ENCODE data around the gene TIGD1. TPM values are rescaled to one million over a fixed set of nuclear protein-coding genes. Genes with fewer than 3 reads are reported as not detected.

TIGD1 gene
- total RNA-seq, 1 donor from 2014 or later: 2.5 TPM

DNA sequence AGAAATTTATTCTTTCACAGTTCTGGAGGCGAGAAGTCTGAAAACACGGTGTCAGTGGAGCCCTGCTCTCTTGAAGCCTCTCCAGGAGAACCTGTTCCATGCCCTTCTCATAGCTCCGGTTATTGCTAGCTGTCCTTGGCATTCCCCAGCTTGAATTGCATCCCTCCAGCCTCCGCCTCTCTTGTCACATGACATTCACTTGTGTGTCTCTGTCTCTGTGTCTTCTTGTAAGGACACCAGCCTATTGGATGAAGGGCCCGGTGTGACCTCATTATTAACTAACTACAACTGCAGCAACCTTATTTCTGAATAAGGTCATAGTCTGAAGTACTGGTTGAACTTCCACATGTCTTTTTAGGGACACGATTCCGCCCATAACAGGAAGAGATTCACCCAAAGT, 34.7 kb downstream of the TIGD1 start:
- no peak overlapping the region for H3K4me3 ChIP-seq (ENCODE audit: low read depth, low read length)
- TF ChIP-seq, protein P1, sequence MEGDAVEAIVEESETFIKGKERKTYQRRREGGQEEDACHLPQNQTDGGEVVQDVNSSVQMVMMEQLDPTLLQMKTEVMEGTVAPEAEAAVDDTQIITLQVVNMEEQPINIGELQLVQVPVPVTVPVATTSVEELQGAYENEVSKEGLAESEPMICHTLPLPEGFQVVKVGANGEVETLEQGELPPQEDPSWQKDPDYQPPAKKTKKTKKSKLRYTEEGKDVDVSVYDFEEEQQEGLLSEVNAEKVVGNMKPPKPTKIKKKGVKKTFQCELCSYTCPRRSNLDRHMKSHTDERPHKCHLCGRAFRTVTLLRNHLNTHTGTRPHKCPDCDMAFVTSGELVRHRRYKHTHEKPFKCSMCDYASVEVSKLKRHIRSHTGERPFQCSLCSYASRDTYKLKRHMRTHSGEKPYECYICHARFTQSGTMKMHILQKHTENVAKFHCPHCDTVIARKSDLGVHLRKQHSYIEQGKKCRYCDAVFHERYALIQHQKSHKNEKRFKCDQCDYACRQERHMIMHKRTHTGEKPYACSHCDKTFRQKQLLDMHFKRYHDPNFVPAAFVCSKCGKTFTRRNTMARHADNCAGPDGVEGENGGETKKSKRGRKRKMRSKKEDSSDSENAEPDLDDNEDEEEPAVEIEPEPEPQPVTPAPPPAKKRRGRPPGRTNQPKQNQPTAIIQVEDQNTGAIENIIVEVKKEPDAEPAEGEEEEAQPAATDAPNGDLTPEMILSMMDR (conservative IDR thresholded peaks at IDR 0.05; ENCODE audit: low read depth, low read length): no peak
- no peak for DNase-seq (ENCODE audit: low read depth)

DNA sequence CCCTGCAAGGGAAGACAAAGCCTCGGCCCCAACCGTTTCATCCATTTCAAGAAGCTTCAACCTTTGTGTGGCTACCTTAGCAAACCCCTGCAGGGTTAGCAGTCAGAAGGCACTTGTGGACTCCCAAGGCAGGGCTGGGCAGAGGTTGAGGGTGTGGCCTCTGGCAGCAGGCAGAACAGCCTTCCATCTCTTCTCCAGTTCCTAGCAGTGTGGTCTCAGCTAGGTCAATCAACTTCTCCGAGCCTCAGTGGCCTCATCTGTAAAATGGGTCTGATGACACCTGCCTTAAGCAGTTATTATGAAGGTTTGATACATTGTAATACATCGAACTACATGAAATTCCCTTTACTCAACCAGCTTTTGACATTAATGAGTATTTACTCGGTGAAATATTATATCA, 37.0 kb downstream of the TIGD1 start:
- no peak for DNase-seq (ENCODE audit: low read depth)
- TF ChIP-seq, protein P1 (conservative IDR thresholded peaks at IDR 0.05; ENCODE audit: low read depth, low read length): no peak
- H3K4me3 ChIP-seq (ENCODE audit: low read depth, low read length): no peak overlapping the region

DNA sequence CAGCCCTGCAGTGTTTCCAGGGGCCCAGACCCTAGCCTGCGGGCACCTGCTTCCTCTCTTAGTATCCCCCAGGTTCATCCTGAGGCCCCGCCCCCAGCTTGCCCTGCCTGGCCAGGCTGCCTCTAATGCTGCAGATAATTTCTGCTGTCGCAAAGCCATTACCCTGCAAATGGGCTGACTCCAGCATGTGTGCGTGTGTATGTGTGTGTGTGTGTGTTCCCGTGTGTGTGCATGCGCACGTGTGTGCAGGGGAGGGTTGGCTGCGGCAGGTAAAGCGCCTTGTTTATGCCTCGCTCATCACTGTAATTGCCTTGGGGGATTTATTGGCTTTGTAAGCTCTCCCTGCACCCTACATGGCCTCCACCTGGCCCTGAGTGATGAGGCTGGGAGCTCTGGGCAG, 37.8 kb downstream of the TIGD1 start:
- TF ChIP-seq, protein P1 (conservative IDR thresholded peaks at IDR 0.05; ENCODE audit: low read depth, low read length): no peak
- no peak overlapping the region for H3K4me3 ChIP-seq (ENCODE audit: low read depth, low read length)
- DNase-seq (ENCODE audit: low read depth): no peak

DNA sequence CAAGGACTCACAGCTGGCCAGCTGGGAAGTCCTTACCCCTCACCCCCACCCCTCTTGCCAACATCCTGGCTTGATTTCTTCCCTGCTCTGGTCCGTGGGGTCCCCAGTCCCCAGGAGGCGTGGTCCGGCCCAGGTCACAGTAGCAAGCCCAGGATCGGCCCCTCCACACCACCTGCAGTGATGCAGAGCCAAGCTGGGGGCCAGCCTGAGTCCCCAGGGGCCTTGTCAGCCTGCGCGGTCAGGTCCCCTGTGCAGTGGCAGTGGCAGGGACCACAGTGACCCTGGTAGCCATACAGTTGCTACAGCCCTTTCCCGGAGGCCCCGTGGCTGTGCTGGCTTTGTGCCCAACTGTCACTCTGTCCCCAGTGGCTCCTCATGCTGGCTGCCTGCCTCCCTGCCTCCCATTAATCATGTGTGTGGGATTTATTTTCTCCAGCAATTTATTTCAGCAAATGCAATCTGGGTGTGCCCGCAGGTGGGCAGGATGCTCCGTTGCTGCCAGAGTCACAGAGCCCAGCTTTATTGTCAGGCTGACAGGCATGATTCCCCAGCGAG, 38.9 kb downstream of the TIGD1 start:
- H3K4me3 ChIP-seq (ENCODE audit: low read depth, low read length): no peak overlapping the region
- TF ChIP-seq, protein P1 (conservative IDR thresholded peaks at IDR 0.05; ENCODE audit: low read depth, low read length): no peak
- DNase-seq (ENCODE audit: low read depth): no peak

DNA sequence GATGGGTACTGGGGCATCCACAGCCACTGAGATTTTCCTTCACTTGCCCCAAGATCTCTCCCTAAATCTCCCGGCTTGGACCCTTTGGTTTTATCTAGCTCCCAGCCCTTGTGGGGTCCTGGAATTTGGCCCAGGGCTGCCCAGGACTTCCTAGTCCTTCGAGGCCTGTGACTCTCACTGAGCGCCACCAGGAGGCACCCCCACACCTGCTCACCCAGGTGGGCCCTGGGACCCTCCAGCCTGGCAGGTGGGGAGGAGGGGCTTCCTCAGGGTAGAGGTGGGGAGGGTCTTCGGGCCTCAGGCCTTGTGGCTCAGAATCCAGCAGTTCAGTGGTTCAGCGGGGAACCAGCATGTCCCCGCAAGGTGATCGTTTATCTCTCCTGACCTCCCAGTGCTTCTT, 42.1 kb downstream of the TIGD1 start:
- DNase-seq (ENCODE audit: low read depth): no peak
- TF ChIP-seq, protein P1 (conservative IDR thresholded peaks at IDR 0.05; ENCODE audit: low read depth, low read length): no peak
- H3K4me3 ChIP-seq (ENCODE audit: low read depth, low read length): no peak overlapping the region

DNA sequence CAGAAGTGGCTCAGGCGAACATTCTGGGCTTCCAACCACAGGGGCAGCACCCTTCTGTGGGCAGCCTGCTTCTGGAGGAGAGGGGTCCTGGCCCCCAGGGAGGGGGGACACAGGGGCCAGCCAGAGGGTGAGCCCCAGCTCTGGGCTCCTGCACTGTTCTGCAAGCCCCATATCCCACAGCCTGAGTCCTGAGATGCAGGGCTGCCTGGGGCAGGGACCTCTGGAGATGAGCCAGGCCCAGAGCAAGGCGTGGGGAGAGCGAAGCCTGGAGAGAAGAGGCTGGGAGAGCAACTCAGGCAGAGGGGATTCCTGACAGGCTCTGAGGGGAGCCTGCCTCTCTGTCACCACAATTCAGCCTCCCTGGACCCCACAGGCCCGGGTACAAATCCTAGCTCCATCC, 43.6 kb downstream of the TIGD1 start:
- no peak for DNase-seq (ENCODE audit: low read depth)
- H3K4me3 ChIP-seq (ENCODE audit: low read depth, low read length): no peak overlapping the region
- TF ChIP-seq, protein P1 (conservative IDR thresholded peaks at IDR 0.05; ENCODE audit: low read depth, low read length): no peak

DNA sequence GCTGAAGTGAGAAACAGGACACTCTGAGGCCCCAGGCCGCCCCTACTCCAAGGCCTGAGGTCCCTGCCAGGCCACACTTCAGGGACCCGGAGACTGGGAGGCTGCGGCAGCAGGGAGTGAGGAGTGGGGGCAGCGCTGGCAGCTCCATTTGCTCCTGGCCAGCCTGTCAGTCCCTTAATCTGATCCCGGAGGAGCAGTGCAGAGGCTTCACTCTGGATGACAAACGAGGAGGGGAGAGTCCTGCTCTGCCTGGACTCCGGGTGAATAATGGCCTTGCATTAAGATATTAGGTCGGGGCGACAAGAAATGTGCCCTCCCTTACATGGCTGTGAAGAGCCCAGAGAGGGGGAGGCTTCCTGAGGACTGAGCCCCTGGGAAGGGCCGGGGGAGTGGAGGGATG, 44.5 kb downstream of the TIGD1 start:
- no peak overlapping the region for H3K4me3 ChIP-seq (ENCODE audit: low read depth, low read length)
- DNase-seq (ENCODE audit: low read depth): no peak
- TF ChIP-seq, protein P1 (conservative IDR thresholded peaks at IDR 0.05; ENCODE audit: low read depth, low read length): no peak
